H1 (cell line): ENCODE measurements around the gene KLHL36. TPM values are rescaled to one million over a fixed set of nuclear protein-coding genes. Genes with fewer than 3 reads are reported as not detected.

Experiments used
- CTCF ChIA-PET: fragments of 300-600 bp; sonication (Branson Sonifier 250); formaldehyde crosslinking; loops from one replicate; lab custom pipeline; 2021; ENCODE audit not compliant: partially characterized antibody; lab: Charles Lee
- POLR2A ChIA-PET: fragments of 300-600 bp; sonication (Branson Sonifier 250); formaldehyde crosslinking; loops from one replicate; lab custom pipeline; 2021; ENCODE audit warnings: inconsistent platforms; ENCODE audit not compliant: partially characterized antibody; lab: Charles Lee
- DNase-seq, 2 experiments: peaks; one replicate each; pipeline versions ENCODE4 v3.0.0 to v3.0.0-alpha.2; 2010 to 2022; ENCODE audit warnings: low spot score in 2 of 2, low read depth in 1 of 2, mixed read lengths in 1 of 2
- FAIRE-seq: peaks from 2 replicates; lab custom pipeline; 2011; peaks lifted over from hg19 to GRCh38; lab: Jason Lieb, UNC
- H2AFZ ChIP-seq: 2 replicates; pipeline ENCODE4 v1.8.1; 2012; ENCODE audit warnings: low read length, inconsistent platforms
- H2AK5ac ChIP-seq: 2 replicates; pipeline ENCODE4 v1.6.1; 2013; ENCODE audit warnings: low read depth, low read length
- H2BK120ac ChIP-seq: replicated peaks from 2 replicates; pipeline ENCODE3; 2013; ENCODE audit warnings: low read depth, low read length, inconsistent platforms
- H2BK12ac ChIP-seq: 2 replicates; pipeline ENCODE4 v1.6.1; 2013; ENCODE audit warnings: low read depth, low read length
- H2BK15ac ChIP-seq: 2 replicates; pipeline ENCODE4 v1.6.1; 2013; ENCODE audit warnings: low read length
- H2BK20ac ChIP-seq: 2 replicates; pipeline ENCODE4 v1.6.1; 2013; ENCODE audit warnings: low read length
- H2BK5ac ChIP-seq: 2 replicates; pipeline ENCODE4 v1.6.1; 2013; ENCODE audit warnings: low read depth, low read length
- H3K14ac ChIP-seq: 2 replicates; pipeline ENCODE4 v1.6.1; 2013; ENCODE audit warnings: inconsistent platforms; ENCODE audit not compliant: insufficient read length
- H3K18ac ChIP-seq: 2 replicates; pipeline ENCODE4 v1.6.1; 2013; ENCODE audit warnings: low read length; ENCODE audit errors: extremely low read depth
- H3K23ac ChIP-seq: 2 replicates; pipeline ENCODE4 v1.6.1; 2013; ENCODE audit warnings: inconsistent platforms; ENCODE audit not compliant: insufficient read length
- H3K23me2 ChIP-seq: 2 replicates; pipeline ENCODE4 v1.6.1; 2013; ENCODE audit warnings: low read depth, low read length
- H3K27ac ChIP-seq: 2 replicates; pipeline ENCODE4 v1.6.1; 2011; ENCODE audit warnings: low read depth, low read length, inconsistent platforms
- H3K27me3 ChIP-seq, 4 experiments: replicated peaks in 1 of 4; 1 replicate in 1 of 4; 2 replicates in 3 of 4; pipeline versions ENCODE4 v1.6.1 to v1.8.1; 2011 to 2013; ENCODE audit warnings: low read length in 3 of 4, mild to moderate bottlenecking in 3 of 4, inconsistent platforms in 2 of 4, mixed read lengths in 2 of 4, moderate library complexity in 1 of 4; ENCODE audit not compliant: control insufficient read depth in 3 of 4, insufficient read depth in 3 of 4; ENCODE audit errors: extremely low read depth in 1 of 4
- H3K36me3 ChIP-seq, 4 experiments: 2 replicates each; pipeline versions ENCODE4 v1.6.1 to v1.8.1; 2011 to 2013; ENCODE audit warnings: mild to moderate bottlenecking in 4 of 4, low read length in 3 of 4, moderate library complexity in 2 of 4, control low read depth in 1 of 4, inconsistent platforms in 1 of 4; ENCODE audit not compliant: insufficient read depth in 4 of 4, control insufficient read depth in 2 of 4
- H3K4ac ChIP-seq: replicated peaks from 2 replicates; pipeline ENCODE3; 2013; ENCODE audit warnings: low read length, low read depth, mixed read lengths, inconsistent platforms; ENCODE audit not compliant: insufficient read length
- H3K4me1 ChIP-seq, 4 experiments: replicated peaks in 1 of 4; 1 replicate in 1 of 4; 2 replicates in 3 of 4; pipeline versions ENCODE4 v1.6.1 to v1.8.1; 2011 to 2013; ENCODE audit warnings: low read length in 3 of 4, inconsistent platforms in 2 of 4, mixed read lengths in 1 of 4; ENCODE audit not compliant: insufficient read depth in 4 of 4, control insufficient read depth in 3 of 4
- H3K4me2 ChIP-seq, 2 experiments: 2 replicates each; pipeline versions ENCODE4 v1.6.1 to v1.8.1; 2011 to 2013; ENCODE audit warnings: low read depth in 2 of 2, low read length in 2 of 2, control low read depth in 1 of 2, inconsistent platforms in 1 of 2, mild to moderate bottlenecking in 1 of 2; ENCODE audit not compliant: insufficient read depth in 1 of 2
- H3K4me3 ChIP-seq, 4 experiments: fragments of 200-600, 300-600 bp in 1 of 4; sonication (generic), shearing (Covaris generic), sonication (Bioruptor Twin) in 1 of 4; 2 replicates each; pipeline versions ENCODE4 v1.5.1 to v1.8.1; 2011 to 2016; ENCODE audit warnings: low read length in 4 of 4, low read depth in 3 of 4, control low read depth in 2 of 4, inconsistent platforms in 2 of 4, mild to moderate bottlenecking in 2 of 4, mixed read lengths in 1 of 4, moderate library complexity in 1 of 4; ENCODE audit not compliant: insufficient read depth in 2 of 4; ENCODE audit errors: extremely low read depth in 1 of 4
- H3K56ac ChIP-seq: replicated peaks from 2 replicates; pipeline ENCODE3; 2013; ENCODE audit warnings: low read depth, mild to moderate bottlenecking, mixed read lengths, low read length, inconsistent platforms; ENCODE audit not compliant: insufficient read length
- H3K79me1 ChIP-seq: 2 replicates; pipeline ENCODE4 v1.6.1; 2013; ENCODE audit warnings: low read depth, low read length, control low read depth
- H3K79me2 ChIP-seq, 2 experiments: 2 replicates each; pipeline versions ENCODE4 v1.6.1 to v1.8.1; 2012 to 2013; ENCODE audit warnings: low read length in 2 of 2, mild to moderate bottlenecking in 2 of 2, inconsistent platforms in 1 of 2; ENCODE audit not compliant: insufficient read depth in 2 of 2, control insufficient read depth in 1 of 2
- H3K9ac ChIP-seq, 4 experiments: replicated peaks in 1 of 4; 1 replicate in 1 of 4; 2 replicates in 3 of 4; pipeline versions ENCODE4 v1.6.1 to v1.8.1; 2011 to 2013; ENCODE audit warnings: low read depth in 3 of 4, low read length in 3 of 4, control low read depth in 2 of 4, mild to moderate bottlenecking in 2 of 4, moderate library complexity in 2 of 4, inconsistent platforms in 1 of 4; ENCODE audit errors: extremely low read depth in 1 of 4
- H3K9me3 ChIP-seq, 2 experiments: 2 replicates each; pipeline versions ENCODE4 v1.6.1 to v1.8.1; 2012 to 2013; ENCODE audit warnings: mild to moderate bottlenecking in 2 of 2, moderate library complexity in 2 of 2, control low read depth in 1 of 2, inconsistent platforms in 1 of 2, low read depth in 1 of 2, low read length in 1 of 2, mixed read lengths in 1 of 2; ENCODE audit not compliant: insufficient read depth in 2 of 2
- H4K20me1 ChIP-seq, 2 experiments: replicated peaks in 1 of 2; 2 replicates each; pipeline versions ENCODE3 to v1.8.1; 2011 to 2013; ENCODE audit warnings: inconsistent platforms in 2 of 2, low read length in 2 of 2, mild to moderate bottlenecking in 1 of 2; ENCODE audit not compliant: insufficient read depth in 2 of 2, control insufficient read depth in 1 of 2
- H4K5ac ChIP-seq: 2 replicates; pipeline ENCODE4 v1.6.1; 2013; ENCODE audit warnings: low read length, low read depth, mixed read lengths, inconsistent platforms; ENCODE audit not compliant: insufficient read length
- H4K8ac ChIP-seq: 2 replicates; pipeline ENCODE4 v1.8.0; 2013; ENCODE audit warnings: mild to moderate bottlenecking, moderate library complexity, low read length, inconsistent platforms; ENCODE audit not compliant: insufficient read depth; ENCODE audit errors: extremely low read depth
- H4K91ac ChIP-seq: replicated peaks from 2 replicates; pipeline ENCODE3; 2013; ENCODE audit warnings: low read length, mixed read lengths, inconsistent platforms; ENCODE audit not compliant: insufficient read length
- ASH2L ChIP-seq: fragments of 200-600, 300-600 bp; sonication (generic); IDR thresholded peaks from one replicate; pipeline ENCODE4 v1.7.1; 2017; ENCODE audit warnings: low read length
- CHD2 ChIP-seq: IDR thresholded peaks from 2 replicates; pipeline ENCODE4 v1.6.1; 2012; ENCODE audit warnings: low read length, improper control_type of control experiment
- E2F6 ChIP-seq: IDR thresholded peaks from 2 replicates; pipeline ENCODE4 v1.6.1; 2012; ENCODE audit warnings: inconsistent platforms
- FOSL1 ChIP-seq: IDR thresholded peaks from 2 replicates; pipeline ENCODE4 v1.6.1; 2011; ENCODE audit warnings: mild to moderate bottlenecking, low read depth, low read length, moderate library complexity; ENCODE audit not compliant: insufficient read depth
- PHF8 ChIP-seq: fragments of 200-600 bp; sonication (generic); conservative IDR thresholded peaks from 2 replicates; pipeline ENCODE4 v1.7.1; 2012; ENCODE audit warnings: low read depth, mild to moderate bottlenecking, inconsistent platforms, low read length, moderate library complexity
- RFX5 ChIP-seq: IDR thresholded peaks from 2 replicates; pipeline ENCODE4 v1.6.1; 2011; ENCODE audit warnings: low read depth, low read length, improper control_type of control experiment, borderline replicate concordance
- SP2 ChIP-seq: IDR thresholded peaks from 2 replicates; pipeline ENCODE4 v1.6.1; 2012; ENCODE audit warnings: mild to moderate bottlenecking, low read length, inconsistent platforms
- TCF12 ChIP-seq: IDR thresholded peaks from 2 replicates; pipeline ENCODE4 v1.6.1; 2011; ENCODE audit warnings: low read depth, mild to moderate bottlenecking, low read length
- WGBS, 2 experiments: shearing (Covaris generic) in 1 of 2; methylation state at CpG; one replicate each; pipeline versions ENCODE4 v1.1.6 to v1.1.7; 2013 to 2015; ENCODE audit warnings: low lambda C conversion rate in 2 of 2, mixed read lengths in 2 of 2, inconsistent platforms in 1 of 2, low coverage in 1 of 2, missing lambda C conversion rate in 1 of 2; ENCODE audit not compliant: insufficient replicate concordance in 2 of 2, insufficient coverage in 1 of 2, insufficient read length in 1 of 2; ENCODE audit errors: extremely low coverage in 1 of 2, missing lambda C conversion rate in 1 of 2; 5-methylcytosine and 5-hydroxymethylcytosine counted together
- polyA plus RNA-seq, 7 experiments: library from polyadenylated mRNA; depleted of rRNA in 3 of 7; stranded (reverse) in 5 of 7; unstranded in 2 of 7; fragments of >200 nt in 5 of 7; fragments of 200-250 nt in 2 of 7; gene quantifications; 1 replicate in 5 of 7; 2 replicates in 1 of 7; 4 replicates in 1 of 7; pipeline versions ENCODE4 v1.2.1 to v1.2.3, GENCODE V29; 2011 to 2013; ENCODE audit warnings: missing spikeins in 2 of 7, mixed read lengths in 2 of 7
- total RNA-seq: library from RNA; stranded (reverse); fragmentation: NEBNext Ultra II Directional; extraction: Animal tissue kit (Norgen Biotek cat#: 25700); gene quantifications from 2 replicates; pipeline ENCODE4 v1.2.1, GENCODE V29; 2021

KLHL36 gene
- total and polyA plus RNA-seq, 2 of the 8 experiments (the other 6 are each of a cell fraction or from before 2014, with no cell fraction given), result 22.9 to 33.6 TPM

DNA sequence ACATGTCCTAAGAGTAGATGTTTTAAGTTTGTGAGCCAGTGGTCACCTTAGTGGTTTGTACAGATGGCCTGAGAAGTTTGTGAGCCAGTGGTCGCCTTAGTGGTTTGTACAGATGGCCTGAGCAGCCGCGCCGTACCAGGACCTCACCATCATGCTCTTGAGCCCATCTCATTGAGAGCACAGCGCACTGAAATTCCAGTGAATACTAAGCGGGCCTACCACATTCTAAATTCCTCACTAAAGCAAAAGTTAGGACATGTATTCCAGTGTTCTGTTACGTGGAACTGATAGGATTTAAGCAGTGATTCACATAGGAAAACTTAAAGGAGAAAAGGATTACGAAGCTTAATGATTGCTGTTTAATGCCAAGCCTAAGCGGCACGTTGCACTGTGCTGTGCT lies 55.4 kb downstream of the KLHL36 start:
- peaks cover 0 to 9% (median 7%) of the 10 kb centered on the region in 4 experiments; a peak in 5 of 7 replicates for H3K4me1 ChIP-seq
- no peak for FAIRE-seq
- H4K20me1 ChIP-seq, result peaks cover 27 to 33% of the 10 kb centered on the region in 2 experiments
- H3K27me3 ChIP-seq, result no peaks in the 10 kb centered on the region
- H3K4me2 ChIP-seq, result no peak overlapping the region
- H2BK120ac ChIP-seq, result no peak overlapping the region
- H3K23me2 ChIP-seq, result peaks cover 7% of the 10 kb centered on the region
- TF ChIP-seq TCF12, result no peak
- no peak for TF ChIP-seq E2F6
- no peak for TF ChIP-seq FOSL1
- TF ChIP-seq SP2, result no peak
- TF ChIP-seq CHD2, result no peak
- no peak for TF ChIP-seq ASH2L
- TF ChIP-seq RFX5, result no peak
- no peak for TF ChIP-seq PHF8
- no peak overlapping the region for H3K23ac ChIP-seq
- H2BK20ac ChIP-seq, result no peak overlapping the region
- no peaks in the 10 kb centered on the region; the same call in 1 of the 2 replicates for H3K79me1 ChIP-seq
- DNase-seq, result no peak
- POLR2A ChIA-PET, result interaction anchor here (0.9 to 2.2 kb wide), 3 partner anchors 9 to 34 kb away, joined by 4 to 11 read pairs (median 4); no protein-coding TSS in a partner anchor
- H2BK15ac ChIP-seq, result no peak overlapping the region
- no peak overlapping the region for H3K18ac ChIP-seq
- no peak overlapping the region for H3K9ac ChIP-seq
- H2BK12ac ChIP-seq, result no peak overlapping the region
- no peak overlapping the region for H3K56ac ChIP-seq
- no peak overlapping the region for H3K4ac ChIP-seq
- H2BK5ac ChIP-seq, result no peak overlapping the region
- no peaks in the 10 kb centered on the region for H3K9me3 ChIP-seq
- H4K91ac ChIP-seq, result no peak overlapping the region
- H2AFZ ChIP-seq, result no peak overlapping the region
- H3K36me3 ChIP-seq, result no peaks in the 10 kb centered on the region
- H3K79me2 ChIP-seq, result peaks cover 50 to 85% of the 10 kb centered on the region in 2 experiments
- no peak overlapping the region for H3K27ac ChIP-seq
- H4K8ac ChIP-seq, result no peak overlapping the region
- H2AK5ac ChIP-seq, result no peak overlapping the region
- no peak overlapping the region for H3K14ac ChIP-seq
- CTCF ChIA-PET, result interaction anchor here (0.9 to 3.9 kb wide), 4 partner anchors 9 to 35 kb away, joined by 3 to 16 read pairs (median 8); no protein-coding TSS in a partner anchor
- no peak overlapping the region for H4K5ac ChIP-seq
- H3K4me3 ChIP-seq, result no peak overlapping the region
- WGBS, 2 experiments, result 93% methylated on average over 10 of the region's 10 CpGs; no CpG with 5 or more reads in 1 of the 2 experiments
